Keratinocyte (primary cell): ENCODE data around the gene PIAS1. TPM values are rescaled to one million over a fixed set of nuclear protein-coding genes. Genes with fewer than 3 reads are reported as not detected.

ENCODE experiments used
- DNase-seq: peaks from one replicate; pipeline ENCODE4 v3.0.0-alpha.2; 2011; ENCODE audit warnings: low read depth, missing footprints, low spot score
- FAIRE-seq: peaks from 2 replicates; lab custom pipeline; 2011; peaks lifted over from hg19 to GRCh38; lab: Jason Lieb, UNC
- H2AFZ ChIP-seq: 2 replicates; pipeline ENCODE4 v1.6.0; 2012; ENCODE audit warnings: low read length, control low read depth, inconsistent platforms; ENCODE audit not compliant: control insufficient read depth
- H3K27ac ChIP-seq: 2 replicates; pipeline ENCODE4 v1.5.1; 2011; ENCODE audit warnings: low read length; ENCODE audit not compliant: control insufficient read depth, insufficient read depth
- H3K27me3 ChIP-seq: 3 replicates; pipeline ENCODE4 v1.6.0; 2011; ENCODE audit warnings: low read length; ENCODE audit not compliant: control insufficient read depth, insufficient read depth; ENCODE audit errors: extremely low read depth
- H3K36me3 ChIP-seq, 2 experiments: 2 replicates in 1 of 2; 3 replicates in 1 of 2; pipeline ENCODE4 v1.5.1; 2011; ENCODE audit warnings: low read length in 2 of 2, mild to moderate bottlenecking in 1 of 2; ENCODE audit not compliant: control insufficient read depth in 2 of 2, insufficient read depth in 2 of 2; ENCODE audit errors: extremely low read depth in 1 of 2
- H3K4me1 ChIP-seq: 3 replicates; pipeline ENCODE4 v1.5.1; 2011; ENCODE audit warnings: low read length; ENCODE audit not compliant: control insufficient read depth, insufficient read depth; ENCODE audit errors: extremely low read depth
- H3K4me2 ChIP-seq: 3 replicates; pipeline ENCODE4 v1.6.0; 2011; ENCODE audit warnings: low read depth, low read length; ENCODE audit not compliant: control insufficient read depth, insufficient read depth; ENCODE audit errors: extremely low read depth
- H3K4me3 ChIP-seq, 3 experiments: fragments of 200-600 bp in 1 of 3; sonication (generic) in 1 of 3; 2 replicates in 2 of 3; 3 replicates in 1 of 3; pipeline ENCODE4 v1.5.1; 2011 to 2016; ENCODE audit warnings: low read length in 3 of 3, mild to moderate bottlenecking in 3 of 3, control low read depth in 2 of 3, inconsistent platforms in 1 of 3, low read depth in 1 of 3, mixed read lengths in 1 of 3, mixed run types in 1 of 3, moderate library complexity in 1 of 3; ENCODE audit not compliant: control insufficient read depth in 2 of 3, insufficient read depth in 2 of 3; ENCODE audit errors: extremely low read depth in 1 of 3
- H3K79me2 ChIP-seq: 2 replicates; pipeline ENCODE4 v1.6.0; 2012; ENCODE audit warnings: low read length; ENCODE audit not compliant: control insufficient read depth, insufficient read depth
- H3K9ac ChIP-seq: 3 replicates; pipeline ENCODE4 v1.6.0; 2011; ENCODE audit warnings: low read length; ENCODE audit not compliant: control insufficient read depth, insufficient read depth; ENCODE audit errors: extremely low read depth
- H3K9me1 ChIP-seq: 3 replicates; pipeline ENCODE4 v1.6.0; 2011; ENCODE audit warnings: low read length; ENCODE audit not compliant: control insufficient read depth, insufficient read depth; ENCODE audit errors: extremely low read depth
- H3K9me3 ChIP-seq: 2 replicates; pipeline ENCODE4 v1.5.1; 2012; ENCODE audit warnings: low read depth, low read length; ENCODE audit not compliant: control insufficient read depth
- H4K20me1 ChIP-seq: 3 replicates; pipeline ENCODE4 v1.6.0; 2011; ENCODE audit warnings: low read length; ENCODE audit not compliant: control insufficient read depth, insufficient read depth; ENCODE audit errors: extremely low read depth
- EZH2 ChIP-seq: IDR thresholded peaks from one replicate; pipeline ENCODE4 v1.6.1; 2012; ENCODE audit warnings: inconsistent platforms, mild to moderate bottlenecking, low read length, moderate library complexity
- dilution Hi-C: fragments of 300-500 bp; cut with MboI; formaldehyde crosslinking; loops from one replicate; pipeline ENCODE4 v1.7.0; 2020; ENCODE audit warnings: low sequenced_read_pairs; ENCODE audit not compliant: extremely low pct_ligation_motif_present
- polyA plus RNA-seq, 5 experiments: library from polyadenylated mRNA; depleted of rRNA in 3 of 5; stranded (reverse) in 3 of 5; stranded (forward) in 1 of 5; unstranded in 1 of 5; fragments of >200 nt; gene quantifications; 1 replicate in 1 of 5; 2 replicates in 3 of 5; 3 replicates in 1 of 5; pipeline versions ENCODE4 v1.2.1 to v1.2.3, GENCODE V29; 2011 to 2012; ENCODE audit warnings: missing spikeins in 2 of 5, low read depth in 1 of 5, low replicate concordance in 1 of 5
- TF ChIP-seq, protein P1 (sequence below), 3 experiments: IDR thresholded peaks in 1 of 3; conservative IDR thresholded peaks in 1 of 3; optimal IDR thresholded peaks in 1 of 3; 2 replicates in 2 of 3; 3 replicates in 1 of 3; pipeline versions ENCODE3 to v1.5.1; 2011; ENCODE audit warnings: low read length in 3 of 3, mild to moderate bottlenecking in 3 of 3, moderate library complexity in 2 of 3, control low read depth in 1 of 3, inconsistent platforms in 1 of 3; ENCODE audit not compliant: insufficient read depth in 2 of 3; ENCODE audit errors: extremely low read depth in 1 of 3

PIAS1 gene
- polyA plus RNA-seq, 1 donor (not counting 4 experiments of a cell fraction or from before 2014, with no cell fraction given), result 58.2 TPM

DNA sequence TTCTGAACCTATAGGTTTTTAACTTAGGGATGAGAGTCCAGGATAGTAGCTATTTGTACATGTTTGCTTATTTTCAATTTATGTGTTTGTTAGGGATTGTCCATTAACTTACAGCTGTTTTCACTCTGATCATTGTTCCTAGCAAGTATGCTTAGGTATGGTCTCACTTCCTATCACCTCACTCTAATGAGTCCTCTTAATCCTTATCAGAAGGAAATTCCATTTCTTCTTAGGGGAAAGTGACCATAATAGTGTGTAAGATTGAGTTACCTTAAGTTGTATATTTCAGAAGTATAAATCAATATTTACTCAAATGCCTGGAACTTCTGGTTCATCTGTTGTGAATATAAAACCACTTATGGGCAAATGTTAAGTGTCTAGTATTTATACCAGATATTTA, 53.0 kb downstream of the PIAS1 start:
- no peak overlapping the region for H2AFZ ChIP-seq
- FAIRE-seq (no peak), DNase-seq (no peak)
- H3K79me2 ChIP-seq, result peaks cover 51% of the 10 kb centered on the region
- H3K4me2 ChIP-seq, result no peak overlapping the region
- H3K4me3 ChIP-seq, result no peak overlapping the region
- TF ChIP-seq, protein P1, sequence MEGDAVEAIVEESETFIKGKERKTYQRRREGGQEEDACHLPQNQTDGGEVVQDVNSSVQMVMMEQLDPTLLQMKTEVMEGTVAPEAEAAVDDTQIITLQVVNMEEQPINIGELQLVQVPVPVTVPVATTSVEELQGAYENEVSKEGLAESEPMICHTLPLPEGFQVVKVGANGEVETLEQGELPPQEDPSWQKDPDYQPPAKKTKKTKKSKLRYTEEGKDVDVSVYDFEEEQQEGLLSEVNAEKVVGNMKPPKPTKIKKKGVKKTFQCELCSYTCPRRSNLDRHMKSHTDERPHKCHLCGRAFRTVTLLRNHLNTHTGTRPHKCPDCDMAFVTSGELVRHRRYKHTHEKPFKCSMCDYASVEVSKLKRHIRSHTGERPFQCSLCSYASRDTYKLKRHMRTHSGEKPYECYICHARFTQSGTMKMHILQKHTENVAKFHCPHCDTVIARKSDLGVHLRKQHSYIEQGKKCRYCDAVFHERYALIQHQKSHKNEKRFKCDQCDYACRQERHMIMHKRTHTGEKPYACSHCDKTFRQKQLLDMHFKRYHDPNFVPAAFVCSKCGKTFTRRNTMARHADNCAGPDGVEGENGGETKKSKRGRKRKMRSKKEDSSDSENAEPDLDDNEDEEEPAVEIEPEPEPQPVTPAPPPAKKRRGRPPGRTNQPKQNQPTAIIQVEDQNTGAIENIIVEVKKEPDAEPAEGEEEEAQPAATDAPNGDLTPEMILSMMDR (optimal IDR thresholded peaks at IDR 0.05 in 1 of 3, IDR thresholded peaks at IDR 0.05 in 1 of 3, conservative IDR thresholded peaks at IDR 0.05 in 1 of 3; ENCODE audit: extremely low read depth in 1 of 3, insufficient read depth in 2 of 3, low read length in 3 of 3), result no peak
- TF ChIP-seq EZH2, result no peak
- H3K36me3 ChIP-seq, result no peaks in the 10 kb centered on the region
- H3K9me1 ChIP-seq, result no peaks in the 10 kb centered on the region
- no peaks in the 10 kb centered on the region for H3K27me3 ChIP-seq
- H3K27ac ChIP-seq, result no peak overlapping the region
- dilution Hi-C loops, result no loop called here
- no peak overlapping the region for H3K9ac ChIP-seq
- H3K9me3 ChIP-seq, result no peaks in the 10 kb centered on the region
- H3K4me1 ChIP-seq, result no peaks in the 10 kb centered on the region
- no peaks in the 10 kb centered on the region for H4K20me1 ChIP-seq

- H3K9me3 ChIP-seq, result no peaks in the 10 kb centered on the region
- H3K4me1 ChIP-seq, result peaks cover 9% of the 10 kb centered on the region
- H3K9ac ChIP-seq, result no peak overlapping the region
- no peaks in the 10 kb centered on the region for H3K9me1 ChIP-seq
- dilution Hi-C loops, result no loop called here
- DNase-seq (no peak), FAIRE-seq (no peak)
- H2AFZ ChIP-seq, result no peak overlapping the region
- no peaks in the 10 kb centered on the region for H3K36me3 ChIP-seq
- no peaks in the 10 kb centered on the region for H3K27me3 ChIP-seq
- H3K79me2 ChIP-seq, result peaks cover 77% of the 10 kb centered on the region
- no peak for TF ChIP-seq EZH2
- TF ChIP-seq, protein P1 (optimal IDR thresholded peaks at IDR 0.05 in 1 of 3, IDR thresholded peaks at IDR 0.05 in 1 of 3, conservative IDR thresholded peaks at IDR 0.05 in 1 of 3; ENCODE audit: extremely low read depth in 1 of 3, insufficient read depth in 2 of 3, low read length in 3 of 3), result no peak
- H4K20me1 ChIP-seq, result no peaks in the 10 kb centered on the region
- H3K27ac ChIP-seq, result no peak overlapping the region
- H3K4me2 ChIP-seq, result no peak overlapping the region
- H3K4me3 ChIP-seq, result no peak overlapping the region
These were observed 58.6 kb downstream of the PIAS1 start for GRCh38 chr15:68112706-68113105.
